ENCODE data around the gene RAPGEF6.

DNA sequence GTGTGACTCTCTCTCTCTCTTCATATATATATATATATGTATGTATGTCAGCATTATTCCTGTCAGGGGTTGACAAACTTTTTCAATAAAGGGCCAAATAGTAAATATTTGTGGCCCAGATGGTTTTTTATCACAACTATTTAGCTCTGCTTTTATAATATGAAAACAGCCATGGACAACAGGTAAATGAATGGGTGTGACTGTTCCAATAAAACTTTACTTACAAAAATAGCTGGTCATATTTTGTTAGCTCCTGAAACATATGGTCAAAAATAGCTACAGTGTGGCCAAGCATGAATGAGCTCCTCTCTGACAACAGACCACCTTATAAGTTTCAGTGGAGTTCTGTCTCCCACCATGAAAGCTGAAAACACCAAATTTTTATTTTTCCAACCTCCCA is 21.6 kb downstream of the RAPGEF6 start:
- TF ChIP-seq, protein P1, sequence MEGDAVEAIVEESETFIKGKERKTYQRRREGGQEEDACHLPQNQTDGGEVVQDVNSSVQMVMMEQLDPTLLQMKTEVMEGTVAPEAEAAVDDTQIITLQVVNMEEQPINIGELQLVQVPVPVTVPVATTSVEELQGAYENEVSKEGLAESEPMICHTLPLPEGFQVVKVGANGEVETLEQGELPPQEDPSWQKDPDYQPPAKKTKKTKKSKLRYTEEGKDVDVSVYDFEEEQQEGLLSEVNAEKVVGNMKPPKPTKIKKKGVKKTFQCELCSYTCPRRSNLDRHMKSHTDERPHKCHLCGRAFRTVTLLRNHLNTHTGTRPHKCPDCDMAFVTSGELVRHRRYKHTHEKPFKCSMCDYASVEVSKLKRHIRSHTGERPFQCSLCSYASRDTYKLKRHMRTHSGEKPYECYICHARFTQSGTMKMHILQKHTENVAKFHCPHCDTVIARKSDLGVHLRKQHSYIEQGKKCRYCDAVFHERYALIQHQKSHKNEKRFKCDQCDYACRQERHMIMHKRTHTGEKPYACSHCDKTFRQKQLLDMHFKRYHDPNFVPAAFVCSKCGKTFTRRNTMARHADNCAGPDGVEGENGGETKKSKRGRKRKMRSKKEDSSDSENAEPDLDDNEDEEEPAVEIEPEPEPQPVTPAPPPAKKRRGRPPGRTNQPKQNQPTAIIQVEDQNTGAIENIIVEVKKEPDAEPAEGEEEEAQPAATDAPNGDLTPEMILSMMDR (IDR thresholded peaks at IDR 0.05; ENCODE audit: low read depth, low read length): no peak
- no peak for TF ChIP-seq EZH2phosphoT487 (IDR thresholded peaks at IDR 0.05; ENCODE audit: low read depth)
